H4 (cell line): Measurements from ENCODE around the gene MAGEC1. TPM values are rescaled to one million over a fixed set of nuclear protein-coding genes. Genes with fewer than 3 reads are reported as not detected.
"Not testable (repeated sequence)": the region's sequence is repeated elsewhere in the genome, so short reads cannot be mapped to it uniquely, and the experiment has no call there.

Experiments used
- DNase-seq: peaks from one replicate; pipeline ENCODE4 v3.0.0-alpha.2; 2015; ENCODE audit warnings: low spot score
- total RNA-seq: library from RNA; depleted of rRNA; stranded (reverse); fragments of >200 nt; shearing (Covaris generic); gene quantifications from 2 replicates; pipeline ENCODE4 v1.2.3, GENCODE V29; 2014; rRNA removed

Gene MAGEC1, protein sequence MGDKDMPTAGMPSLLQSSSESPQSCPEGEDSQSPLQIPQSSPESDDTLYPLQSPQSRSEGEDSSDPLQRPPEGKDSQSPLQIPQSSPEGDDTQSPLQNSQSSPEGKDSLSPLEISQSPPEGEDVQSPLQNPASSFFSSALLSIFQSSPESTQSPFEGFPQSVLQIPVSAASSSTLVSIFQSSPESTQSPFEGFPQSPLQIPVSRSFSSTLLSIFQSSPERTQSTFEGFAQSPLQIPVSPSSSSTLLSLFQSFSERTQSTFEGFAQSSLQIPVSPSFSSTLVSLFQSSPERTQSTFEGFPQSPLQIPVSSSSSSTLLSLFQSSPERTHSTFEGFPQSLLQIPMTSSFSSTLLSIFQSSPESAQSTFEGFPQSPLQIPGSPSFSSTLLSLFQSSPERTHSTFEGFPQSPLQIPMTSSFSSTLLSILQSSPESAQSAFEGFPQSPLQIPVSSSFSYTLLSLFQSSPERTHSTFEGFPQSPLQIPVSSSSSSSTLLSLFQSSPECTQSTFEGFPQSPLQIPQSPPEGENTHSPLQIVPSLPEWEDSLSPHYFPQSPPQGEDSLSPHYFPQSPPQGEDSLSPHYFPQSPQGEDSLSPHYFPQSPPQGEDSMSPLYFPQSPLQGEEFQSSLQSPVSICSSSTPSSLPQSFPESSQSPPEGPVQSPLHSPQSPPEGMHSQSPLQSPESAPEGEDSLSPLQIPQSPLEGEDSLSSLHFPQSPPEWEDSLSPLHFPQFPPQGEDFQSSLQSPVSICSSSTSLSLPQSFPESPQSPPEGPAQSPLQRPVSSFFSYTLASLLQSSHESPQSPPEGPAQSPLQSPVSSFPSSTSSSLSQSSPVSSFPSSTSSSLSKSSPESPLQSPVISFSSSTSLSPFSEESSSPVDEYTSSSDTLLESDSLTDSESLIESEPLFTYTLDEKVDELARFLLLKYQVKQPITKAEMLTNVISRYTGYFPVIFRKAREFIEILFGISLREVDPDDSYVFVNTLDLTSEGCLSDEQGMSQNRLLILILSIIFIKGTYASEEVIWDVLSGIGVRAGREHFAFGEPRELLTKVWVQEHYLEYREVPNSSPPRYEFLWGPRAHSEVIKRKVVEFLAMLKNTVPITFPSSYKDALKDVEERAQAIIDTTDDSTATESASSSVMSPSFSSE
- total RNA-seq = 6.7 and 7.4 TPM in 2 replicates

DNA sequence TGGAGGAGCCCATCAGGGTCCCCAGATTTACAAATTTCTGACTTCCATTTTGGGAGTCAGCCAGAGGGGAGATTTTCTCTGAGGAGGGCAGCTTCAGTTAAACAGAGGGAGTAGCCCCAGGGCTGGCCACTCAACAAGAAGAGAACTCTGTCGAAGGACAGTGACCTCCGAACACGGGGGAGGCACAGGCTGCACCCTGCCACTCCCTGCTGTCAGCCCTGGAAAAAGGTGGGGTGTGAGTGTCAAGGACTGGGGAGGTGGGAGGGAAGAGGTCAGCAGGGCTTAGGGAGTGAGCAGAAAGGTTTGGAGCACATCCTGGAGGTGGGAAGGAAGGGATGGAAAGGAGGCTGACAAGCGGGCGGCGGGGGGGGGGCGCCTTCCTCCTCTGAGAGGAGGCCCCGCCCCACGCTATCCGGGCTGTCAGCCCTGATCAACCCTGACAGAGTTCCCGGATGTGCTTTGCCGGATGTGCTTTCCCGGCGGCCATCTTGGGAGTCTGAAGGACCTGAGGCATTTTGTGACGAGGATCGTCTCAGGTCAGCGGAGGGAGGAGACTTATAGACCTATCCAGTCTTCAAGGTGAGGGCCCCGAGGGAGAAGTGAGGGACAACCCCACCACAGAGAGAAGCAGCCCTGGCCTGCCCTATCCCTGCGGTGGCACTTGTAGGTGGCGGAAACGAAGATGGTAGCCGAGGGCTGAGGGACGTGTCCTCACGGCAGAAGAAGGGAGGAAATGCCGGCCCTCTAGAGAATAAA, at the start of gene MAGEC1:
Gene MAGEC1 (plus strand): TSS at position 495 of the 756 bp plus-strand sequence. CDS start 1,179 bp downstream, outside the sequence.
- DNase-seq = peak; percentile 59

DNA sequence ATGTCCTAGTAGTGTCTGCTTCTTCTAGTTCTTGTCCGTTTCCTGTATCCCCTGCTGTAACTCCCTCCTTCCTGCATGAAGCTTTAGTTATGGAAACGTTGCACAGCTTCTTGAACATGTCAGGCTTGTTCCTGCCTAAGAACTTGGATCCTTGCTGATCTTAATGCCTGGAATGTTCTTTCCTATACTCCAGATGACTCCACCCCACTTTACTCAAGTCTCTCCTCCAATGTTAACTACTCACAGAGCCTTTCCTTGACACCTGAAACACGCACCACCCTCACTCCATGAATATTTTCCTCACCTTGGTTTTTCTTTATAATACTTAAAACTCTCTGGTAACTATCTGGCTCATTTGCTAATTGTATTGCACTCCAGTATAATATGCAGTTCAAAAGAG, 46.2 kb upstream of the MAGEC1 start:
- no peak for DNase-seq

DNA sequence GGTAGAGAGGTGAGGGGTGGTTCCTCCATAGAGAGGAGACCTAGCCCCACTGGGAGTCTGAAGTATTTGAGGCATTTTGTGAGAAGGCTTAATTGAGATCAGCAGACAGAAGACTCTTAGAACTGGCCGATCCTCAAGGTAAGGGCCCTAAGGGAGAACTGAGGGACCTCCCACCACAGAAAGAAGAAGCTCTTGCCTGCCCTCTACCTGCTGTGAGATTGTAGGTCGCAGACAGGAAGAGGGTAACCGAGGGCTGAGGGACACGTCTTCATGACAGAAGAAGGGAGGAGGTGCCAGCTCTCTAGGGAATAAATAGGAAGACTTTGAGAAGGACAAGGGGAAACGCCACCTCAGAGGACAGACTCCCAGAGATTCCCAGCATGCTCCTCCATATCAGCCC, 24.1 kb upstream of the MAGEC1 start:
- no peak for DNase-seq

DNA sequence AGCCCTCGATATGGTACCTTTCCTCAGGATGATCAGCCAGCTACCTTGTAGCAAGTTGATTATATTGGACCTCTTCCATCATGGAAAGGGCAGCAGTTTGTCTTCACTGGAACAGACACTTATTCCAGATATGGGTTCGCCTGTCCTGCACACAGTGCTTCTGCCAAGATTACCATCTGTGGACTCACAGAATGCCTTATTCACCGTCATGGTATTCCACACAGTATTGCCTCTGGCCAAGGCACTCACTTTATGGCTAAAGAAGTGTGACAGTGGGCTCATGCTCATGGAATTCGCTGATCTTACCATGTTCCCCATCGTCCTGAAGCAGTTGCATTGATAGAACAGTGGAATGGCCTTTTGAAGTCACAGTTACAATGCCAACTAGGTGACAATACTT, 14.9 kb upstream of the MAGEC1 start:
- DNase-seq = not testable (repeated sequence)

DNA sequence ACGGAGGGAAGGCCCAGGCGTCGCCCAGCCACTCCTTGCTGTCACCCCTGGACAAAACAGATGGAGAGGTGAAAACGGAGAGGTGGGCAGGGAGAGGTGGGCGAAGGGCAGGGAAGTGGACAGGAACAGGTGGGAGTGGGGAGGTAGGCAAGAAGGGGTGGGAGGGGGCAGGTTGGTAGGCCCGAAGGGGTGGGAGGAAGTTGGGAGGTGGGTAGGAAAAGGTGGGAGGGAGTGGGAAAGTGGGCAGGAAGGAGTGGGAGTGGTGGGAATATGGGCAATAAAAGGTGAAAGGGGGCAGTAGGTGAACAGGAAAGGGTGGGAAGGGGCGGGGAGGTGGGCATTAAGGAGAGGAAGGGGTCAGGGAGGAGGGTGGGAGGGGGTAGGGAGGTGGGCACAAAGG, 9.0 kb upstream of the MAGEC1 start:
- no peak for DNase-seq

DNA sequence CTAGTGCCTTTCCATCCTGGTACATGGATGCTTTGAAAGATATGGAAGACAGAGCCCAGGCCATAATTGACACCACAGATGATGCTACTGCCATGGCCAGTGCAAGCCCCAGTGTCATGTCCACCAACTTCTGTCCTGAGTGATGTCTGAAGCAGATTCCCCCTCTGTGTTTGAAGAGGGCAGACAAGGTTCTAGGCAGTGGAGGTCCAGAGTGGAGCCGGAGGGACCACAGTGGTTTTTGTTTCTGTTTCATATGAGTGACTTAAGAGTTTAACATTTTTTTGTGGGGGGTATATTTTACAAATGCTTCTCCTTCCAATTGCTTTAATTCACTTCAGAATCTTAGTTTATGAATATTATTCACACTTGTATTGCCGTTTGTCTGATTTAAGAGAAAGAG, 6.0 kb upstream of the MAGEC1 start:
- no peak for DNase-seq

DNA sequence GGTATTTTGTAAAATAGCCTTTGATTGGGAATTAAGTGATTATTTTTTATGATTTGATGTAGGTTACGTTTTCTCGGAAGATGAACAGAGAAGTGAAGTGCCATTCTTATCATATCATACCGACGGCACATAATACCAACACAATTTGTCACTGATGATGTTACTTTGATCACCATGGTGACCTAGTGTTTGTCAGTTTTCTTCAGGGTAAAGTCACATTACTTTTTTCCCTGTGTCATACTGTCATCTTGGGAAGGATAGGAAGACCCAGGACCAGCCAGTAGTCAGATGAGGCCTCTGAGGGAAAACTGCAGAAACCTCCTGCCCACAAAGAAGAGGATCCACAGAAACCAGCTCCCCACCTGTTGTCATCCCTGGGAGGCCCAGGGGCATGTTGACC, 1.3 kb upstream of the MAGEC1 start:
- no peak for DNase-seq

DNA sequence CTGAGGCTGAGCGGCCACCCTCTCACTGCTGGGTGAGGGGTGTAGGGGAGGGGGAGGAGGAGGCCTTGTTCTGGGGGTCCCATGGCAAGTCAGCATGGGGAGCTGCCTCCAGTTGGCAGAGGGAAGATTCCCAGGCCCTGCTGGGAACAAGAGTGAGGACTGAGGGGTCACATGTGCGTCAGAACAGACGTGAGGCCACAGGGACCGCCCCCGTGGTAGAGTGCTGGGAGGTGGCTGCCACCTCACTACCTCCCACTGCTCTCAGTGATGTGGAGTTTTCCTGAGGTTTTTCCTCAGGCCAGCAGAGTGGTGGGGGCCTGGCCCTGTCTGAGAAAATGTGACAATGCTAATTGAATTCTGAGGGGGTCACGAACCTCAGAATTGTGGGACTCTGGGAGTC, 568 bp downstream of the MAGEC1 start:
- peak; percentile 21 for DNase-seq

DNA sequence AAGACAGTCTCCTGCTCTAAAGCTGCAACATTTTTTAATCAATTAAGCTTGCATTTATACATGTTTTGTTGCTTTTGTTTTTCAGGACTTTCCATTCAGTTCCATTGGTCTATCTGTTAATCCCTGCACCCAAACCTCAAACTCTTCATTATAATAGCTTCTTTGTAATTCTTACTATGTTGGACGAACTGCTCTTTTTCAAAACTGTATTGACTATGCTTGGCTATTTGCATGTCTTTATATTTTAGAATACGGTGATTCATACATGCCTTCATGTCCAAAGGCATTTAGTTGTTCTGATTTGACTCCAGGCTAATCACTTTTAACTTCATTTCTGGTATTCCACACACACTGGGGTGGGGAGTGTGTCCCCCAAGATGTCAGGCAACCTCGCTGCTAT, 14.1 kb downstream of the MAGEC1 start:
- no peak for DNase-seq

DNA sequence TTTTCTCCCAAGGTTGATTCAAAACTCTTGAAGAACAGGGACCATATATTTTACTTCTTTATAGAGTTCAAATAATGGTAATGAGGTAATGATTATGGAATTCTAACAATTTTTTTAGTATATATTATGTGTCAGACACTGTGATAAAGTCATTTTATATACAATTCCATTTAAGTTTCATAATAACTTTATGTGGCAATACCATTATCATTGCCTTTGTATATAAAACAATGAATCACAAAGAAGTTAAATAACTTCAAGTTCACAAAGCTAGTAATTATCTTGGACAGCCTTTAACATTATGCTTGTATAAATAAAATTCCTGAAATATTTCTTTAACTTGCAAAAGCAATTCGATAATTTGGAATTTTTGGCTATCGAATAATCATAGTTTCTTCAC, 20.6 kb downstream of the MAGEC1 start:
- DNase-seq = no peak

DNA sequence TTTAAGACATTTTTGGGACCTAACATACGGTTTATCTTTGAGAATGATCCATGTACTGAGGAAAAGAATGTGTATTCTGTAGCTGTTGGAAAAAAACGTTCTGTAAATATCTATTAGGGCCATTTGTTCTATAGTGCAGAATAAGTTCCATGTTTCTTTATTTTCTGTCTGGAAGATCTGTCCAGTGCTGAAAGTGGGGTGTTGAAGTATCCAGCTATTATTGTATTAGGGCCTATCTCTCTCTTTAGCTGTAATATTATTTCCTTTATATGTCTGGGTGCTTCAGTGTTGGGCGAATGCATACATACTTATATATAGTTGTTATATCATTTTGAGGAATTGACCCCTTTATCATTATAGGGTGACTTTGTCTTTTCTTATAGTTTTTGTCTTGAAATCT, 24.7 kb downstream of the MAGEC1 start:
- no peak for DNase-seq

DNA sequence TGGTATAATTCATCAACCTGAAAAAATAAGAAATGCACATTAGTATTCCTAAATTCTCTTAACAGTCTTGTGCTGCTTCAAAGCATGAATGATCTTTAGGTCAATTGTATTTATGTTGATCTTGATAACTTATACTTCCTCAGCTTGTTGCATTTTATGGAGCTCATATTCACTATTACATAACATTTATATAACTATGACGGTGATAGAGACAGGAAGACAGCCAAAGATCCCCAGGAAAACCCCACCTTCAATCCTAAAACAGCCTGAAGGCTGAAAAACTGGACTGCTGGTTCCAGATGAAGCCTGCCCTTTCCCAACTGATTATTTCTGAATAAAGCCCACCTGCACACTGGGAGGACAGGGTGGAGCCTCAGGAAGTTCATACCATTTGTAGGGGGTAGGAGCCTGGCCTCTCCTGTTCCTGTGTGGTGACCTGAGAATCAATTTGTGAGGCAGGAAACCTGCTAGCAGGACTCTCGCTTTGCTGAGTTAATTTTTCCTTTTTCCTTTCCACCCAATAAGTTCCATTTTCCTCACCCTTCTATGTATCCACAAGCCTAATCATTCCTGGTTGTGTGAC, 30.5 kb downstream of the MAGEC1 start:
- no peak for DNase-seq

DNA sequence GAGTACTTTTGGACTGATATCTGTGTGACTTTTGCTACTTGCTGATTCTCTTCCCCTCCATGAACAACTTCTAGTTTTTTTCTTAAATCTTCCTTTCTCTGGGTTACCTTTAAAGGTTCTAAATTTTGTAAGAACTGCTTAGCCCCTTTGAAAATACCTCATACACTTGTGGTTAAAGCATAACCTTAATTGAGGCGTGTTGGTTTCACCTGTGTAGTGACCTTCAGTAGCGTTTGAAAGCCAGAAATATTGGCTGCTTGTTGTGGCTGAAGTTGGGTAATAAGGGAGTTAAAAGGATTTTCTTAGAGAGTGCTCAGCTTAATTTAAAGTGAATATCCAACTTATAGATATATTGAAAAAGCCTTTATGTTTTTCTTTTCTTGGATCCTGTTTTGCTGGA, 32.0 kb downstream of the MAGEC1 start:
- no peak for DNase-seq

DNA sequence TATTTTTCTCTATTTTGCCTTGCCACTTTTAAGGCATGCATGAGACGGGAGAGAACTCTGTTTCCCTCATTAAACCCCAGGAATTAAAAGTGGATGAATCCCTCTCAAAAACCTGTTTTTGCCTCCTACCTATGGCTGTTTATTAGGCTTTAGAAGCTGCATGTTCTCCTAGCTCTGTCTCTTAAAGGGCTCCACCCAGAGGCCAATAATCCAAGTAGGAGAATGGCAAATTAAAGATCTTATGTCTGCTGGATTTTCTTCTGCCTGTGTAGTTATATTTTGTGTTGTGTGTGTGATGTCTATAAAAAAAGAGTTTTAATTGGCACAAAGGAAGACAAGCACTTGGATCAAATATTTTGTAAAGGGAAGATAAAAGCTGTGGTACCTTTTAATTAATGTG, 32.4 kb downstream of the MAGEC1 start:
- DNase-seq = peak; percentile 6

DNA sequence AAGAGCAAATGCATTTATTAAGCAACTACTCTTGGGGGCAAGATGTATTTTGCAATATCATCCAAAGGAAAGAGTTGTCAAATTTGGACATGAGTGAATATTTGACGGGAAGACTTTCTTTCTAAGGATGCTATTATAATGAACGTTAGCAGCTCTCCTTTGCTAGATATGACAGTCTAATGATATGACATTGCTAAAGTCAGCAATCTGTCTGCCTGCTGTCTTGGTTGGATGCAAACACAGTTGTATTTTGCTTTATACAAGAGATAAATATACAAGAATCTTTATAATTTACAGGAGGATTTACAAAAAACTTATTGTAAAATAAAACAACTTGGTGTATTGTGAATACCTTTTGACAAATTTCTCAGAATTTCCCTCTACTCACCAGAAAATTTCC, 37.5 kb downstream of the MAGEC1 start:
- no peak for DNase-seq

DNA sequence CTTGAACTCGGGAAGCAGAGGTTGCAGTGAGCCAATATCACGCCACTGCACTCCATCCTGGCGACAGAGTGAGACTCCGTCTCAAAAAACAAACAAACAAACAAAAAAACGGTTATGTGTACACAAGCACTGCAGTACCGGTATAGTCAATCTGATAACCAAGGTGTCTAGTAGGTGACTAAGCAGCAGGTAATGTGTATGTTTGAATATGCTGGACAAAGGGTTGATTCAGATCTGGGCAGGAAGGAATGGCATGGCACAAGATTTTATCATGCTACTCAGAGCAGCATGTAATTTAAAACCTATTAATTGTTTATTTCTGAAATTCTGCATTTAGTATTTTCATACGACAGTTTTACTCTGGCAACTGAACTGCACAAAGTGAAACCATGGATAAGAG, 41.7 kb downstream of the MAGEC1 start:
- no peak for DNase-seq

DNA sequence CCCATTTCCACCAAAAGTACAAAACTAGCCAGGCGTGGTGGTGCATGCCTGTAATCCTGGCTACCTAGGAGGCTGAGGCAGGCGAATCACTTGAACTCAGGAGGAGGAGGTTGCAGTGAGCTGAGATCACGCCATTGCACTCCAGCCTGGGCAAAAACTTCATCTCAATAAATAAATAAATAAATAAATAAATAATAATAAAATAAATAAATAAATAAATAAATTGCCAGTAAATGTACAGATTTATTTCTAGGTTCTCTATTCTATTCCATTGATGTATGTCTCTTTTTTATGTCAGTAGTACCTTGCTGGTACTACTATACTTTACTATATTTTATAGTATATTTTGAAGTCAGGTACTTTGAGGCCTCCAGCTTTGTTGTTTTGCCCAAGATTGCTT, 43.7 kb downstream of the MAGEC1 start:
- no peak for DNase-seq

DNA sequence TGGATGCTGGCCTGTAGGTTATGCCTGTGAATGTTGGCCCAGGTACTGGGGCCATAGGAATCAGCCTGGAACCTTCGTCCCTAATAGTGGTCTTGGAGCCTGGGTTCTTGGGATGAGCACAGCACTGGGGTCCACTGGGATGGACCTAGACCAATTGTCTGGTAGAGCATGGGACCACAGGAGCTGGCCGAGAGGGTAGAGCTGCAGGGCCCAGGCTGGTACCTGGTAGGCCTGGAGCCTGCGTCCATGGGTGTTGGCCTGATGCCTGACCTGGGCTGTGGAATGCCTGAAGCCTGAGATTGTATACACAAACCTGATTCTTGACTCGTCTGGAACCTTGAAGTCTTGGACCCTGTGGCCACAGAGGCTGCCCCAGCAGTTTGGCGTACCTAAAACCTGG, 48.9 kb downstream of the MAGEC1 start:
- DNase-seq = no peak

DNA sequence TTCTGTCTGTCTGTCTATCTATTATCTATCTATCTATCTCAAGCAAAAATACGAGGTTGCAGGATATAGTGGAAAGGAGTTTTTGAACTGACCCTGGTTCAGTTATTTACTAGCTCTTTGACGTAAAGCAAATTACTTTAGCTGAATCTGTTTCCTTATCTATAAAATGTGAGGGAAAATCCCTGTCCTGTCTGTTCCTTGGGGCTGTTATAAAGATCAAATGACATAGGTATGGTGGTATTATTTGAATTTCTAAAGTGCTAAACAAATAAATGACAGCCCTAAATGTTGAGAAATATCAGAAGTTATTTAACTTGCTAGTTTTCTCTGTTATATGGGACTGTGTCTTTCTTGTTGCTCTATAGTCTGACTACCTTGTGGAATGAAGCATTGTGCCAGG, 55.0 kb downstream of the MAGEC1 start:
- no peak for DNase-seq
